HUES64 (cell line): Measurements from ENCODE around the gene LTB4R2.

ENCODE experiments used
- H3K27ac ChIP-seq: 2 replicates; pipeline ENCODE4 v1.7.0; 2013; ENCODE audit warnings: low read depth, low read length, inconsistent platforms
- H3K27me3 ChIP-seq: 2 replicates; pipeline ENCODE4 v1.6.1; 2013; ENCODE audit warnings: mild to moderate bottlenecking, low read length; ENCODE audit not compliant: insufficient read depth
- H3K36me3 ChIP-seq: 2 replicates; pipeline ENCODE4 v1.6.1; 2013; ENCODE audit warnings: mild to moderate bottlenecking, low read length; ENCODE audit not compliant: insufficient read depth
- H3K4me1 ChIP-seq: 2 replicates; pipeline ENCODE4 v1.6.1; 2013; ENCODE audit warnings: mild to moderate bottlenecking, low read length, moderate library complexity; ENCODE audit not compliant: insufficient read depth
- H3K4me3 ChIP-seq: 2 replicates; pipeline ENCODE4 v1.5.1; 2013; ENCODE audit warnings: mild to moderate bottlenecking, low read length, moderate library complexity
- H3K9ac ChIP-seq: 2 replicates; pipeline ENCODE4 v1.6.1; 2013; ENCODE audit warnings: mild to moderate bottlenecking, low read depth, low read length
- H3K9me3 ChIP-seq: 2 replicates; pipeline ENCODE4 v1.6.1; 2013; ENCODE audit warnings: low read depth, low read length; ENCODE audit not compliant: insufficient read depth
- WGBS: fragments of 150-250, 120-280 bp; methylation state at CpG from one replicate; pipeline ENCODE4 v1.1.7; 2013; ENCODE audit warnings: missing lambda C conversion rate; 5-methylcytosine and 5-hydroxymethylcytosine counted together

Gene LTB4R2

GRCh38 chr14:24300326-24300980, 9.5 kb upstream of the LTB4R2 start:
- no peaks in the 10 kb centered on the region for H3K9me3 ChIP-seq
- H3K27me3 ChIP-seq: no peaks in the 10 kb centered on the region
- H3K36me3 ChIP-seq: peaks cover 55% of the 10 kb centered on the region
- no peak overlapping the region for H3K27ac ChIP-seq
- WGBS: 39% methylated on average over 16 of the region's 16 CpGs
- peak overlapping the region; percentile 73 for H3K4me3 ChIP-seq
- H3K4me1 ChIP-seq: peaks cover 2% of the 10 kb centered on the region; the same call in 1 of the 2 replicates
- H3K9ac ChIP-seq: peak overlapping the region; percentile 78

GRCh38 chr14:24304019-24304387, 5.9 kb upstream of the LTB4R2 start:
- Histone ChIP-seq H3K27me3 (no peaks in the 10 kb centered on the region), H3K36me3 (peaks cover 62% of the 10 kb centered on the region), H3K4me3 (no peak overlapping the region), H3K27ac (no peak overlapping the region), H3K9ac (no peak overlapping the region), H3K4me1 (no peaks in the 10 kb centered on the region; the same call in 1 of the 2 replicates), H3K9me3 (no peaks in the 10 kb centered on the region)
- WGBS: 96% methylated on average over 11 of the region's 11 CpGs

- peaks cover 66% of the 10 kb centered on the region for H3K36me3 ChIP-seq
- H3K9me3 ChIP-seq: no peaks in the 10 kb centered on the region
- no peaks in the 10 kb centered on the region for H3K4me1 ChIP-seq
- no peak overlapping the region for H3K9ac ChIP-seq
- H3K27me3 ChIP-seq: no peaks in the 10 kb centered on the region
- 86% methylated on average over 11 of the region's 11 CpGs for WGBS
- H3K4me3 ChIP-seq: no peak overlapping the region
- no peak overlapping the region for H3K27ac ChIP-seq
Observed at GRCh38 chr14:24307156-24307574, 2.8 kb upstream of the LTB4R2 start.

GRCh38 chr14:24307575-24308341, 2.2 kb upstream of the LTB4R2 start, which contains the start of gene CIDEB:
Gene CIDEB (minus strand): TSS chr14:24307977. CDS start chr14:24307858, 119 bp downstream.
- H3K27ac ChIP-seq: no peak within 1 kb of the TSS
- peaks cover 62% of the 10 kb centered on the region for H3K36me3 ChIP-seq
- 69% methylated on average over 6 of the region's 6 CpGs for WGBS
- no peaks in the 10 kb centered on the region for H3K4me1 ChIP-seq
- no peaks in the 10 kb centered on the region for H3K27me3 ChIP-seq
- no peaks in the 10 kb centered on the region for H3K9me3 ChIP-seq
- no peak within 1 kb of the TSS for H3K4me3 ChIP-seq
- H3K9ac ChIP-seq: no peak within 1 kb of the TSS

GRCh38 chr14:24308342-24309124, 1.4 kb upstream of the LTB4R2 start:
- H3K9ac ChIP-seq: no peak overlapping the region
- WGBS: 95% methylated on average over 7 of the region's 7 CpGs
- H3K9me3 ChIP-seq: no peaks in the 10 kb centered on the region
- H3K4me3 ChIP-seq: no peak overlapping the region
- H3K27me3 ChIP-seq: no peaks in the 10 kb centered on the region
- H3K36me3 ChIP-seq: peaks cover 54% of the 10 kb centered on the region
- no peaks in the 10 kb centered on the region for H3K4me1 ChIP-seq
- H3K27ac ChIP-seq: no peak overlapping the region

- Histone ChIP-seq H3K9ac (no peak overlapping the region), H3K4me1 (no peaks in the 10 kb centered on the region), H3K27me3 (no peaks in the 10 kb centered on the region), H3K36me3 (peaks cover 37% of the 10 kb centered on the region), H3K27ac (no peak overlapping the region), H3K9me3 (no peaks in the 10 kb centered on the region), H3K4me3 (no peak overlapping the region)
- WGBS: 91% methylated on average over 5 of the region's 5 CpGs
Observed at GRCh38 chr14:24310265-24310645, 315 bp downstream of the LTB4R2 start.

GRCh38 chr14:24310646-24311604, 985 bp downstream of the LTB4R2 start, which contains the start of gene LTB4R:
Gene LTB4R (plus strand): TSS chr14:24311502. CDS start chr14:24315652, 4,150 bp downstream.
- no peak within 1 kb of the TSS for H3K27ac ChIP-seq
- H3K9ac ChIP-seq: no peak within 1 kb of the TSS
- 96% methylated on average over 99 of the region's 99 CpGs for WGBS
- no peaks in the 10 kb centered on the region for H3K27me3 ChIP-seq
- H3K4me3 ChIP-seq: no peak within 1 kb of the TSS
- H3K36me3 ChIP-seq: peaks cover 30% of the 10 kb centered on the region
- H3K9me3 ChIP-seq: no peaks in the 10 kb centered on the region
- no peaks in the 10 kb centered on the region for H3K4me1 ChIP-seq

GRCh38 chr14:24311837-24312615, 2.1 kb downstream of the LTB4R2 start:
- H3K9me3 ChIP-seq: no peaks in the 10 kb centered on the region
- no peak overlapping the region for H3K9ac ChIP-seq
- H3K4me1 ChIP-seq: no peaks in the 10 kb centered on the region
- WGBS: 94% methylated on average over 1 of the region's 1 CpG
- H3K27me3 ChIP-seq: no peaks in the 10 kb centered on the region
- H3K36me3 ChIP-seq: peaks cover 19% of the 10 kb centered on the region
- H3K4me3 ChIP-seq: no peak overlapping the region
- no peak overlapping the region for H3K27ac ChIP-seq

- H3K4me3 ChIP-seq: no peak overlapping the region
- peaks cover 7% of the 10 kb centered on the region; the same call in 1 of the 2 replicates for H3K27me3 ChIP-seq
- 92% methylated on average over 9 of the region's 9 CpGs for WGBS
- peaks cover 17% of the 10 kb centered on the region for H3K36me3 ChIP-seq
- no peak overlapping the region for H3K27ac ChIP-seq
- H3K4me1 ChIP-seq: no peaks in the 10 kb centered on the region
- H3K9ac ChIP-seq: no peak overlapping the region
- no peaks in the 10 kb centered on the region for H3K9me3 ChIP-seq
Observed at GRCh38 chr14:24312736-24313507, 3.0 kb downstream of the LTB4R2 start.
